NB4 (cell line): ENCODE measurements around the gene TLCD2.
"Not testable (repeated sequence)": the region's sequence is repeated elsewhere in the genome, so short reads cannot be mapped to it uniquely, and the experiment has no call there.

Experiments
- DNase-seq: peaks from one replicate; pipeline ENCODE4 v3.0.0; 2010; ENCODE audit warnings: low read depth
- H3K4me3 ChIP-seq: one replicate; pipeline ENCODE4 v1.5.1; 2011; ENCODE audit warnings: mild to moderate bottlenecking, low read depth, low read length, moderate library complexity
- MYC ChIP-seq: IDR thresholded peaks from 2 replicates; pipeline ENCODE4 v1.6.1; 2011; ENCODE audit warnings: low read depth, low read length
- POLR2A ChIP-seq: IDR thresholded peaks from 2 replicates; pipeline ENCODE4 v1.6.1; 2011; ENCODE audit warnings: mild to moderate bottlenecking; ENCODE audit not compliant: insufficient read length; ENCODE audit errors: extremely low read depth
- TF ChIP-seq, protein P1 (sequence below): IDR thresholded peaks from one replicate; pipeline ENCODE4 v1.5.1; 2012; ENCODE audit warnings: low read depth, low read length
- TF ChIP-seq, protein P2 (sequence below): IDR thresholded peaks from 2 replicates; pipeline ENCODE4 v1.6.1; 2011; ENCODE audit warnings: low read depth, low read length

Gene TLCD2

DNA sequence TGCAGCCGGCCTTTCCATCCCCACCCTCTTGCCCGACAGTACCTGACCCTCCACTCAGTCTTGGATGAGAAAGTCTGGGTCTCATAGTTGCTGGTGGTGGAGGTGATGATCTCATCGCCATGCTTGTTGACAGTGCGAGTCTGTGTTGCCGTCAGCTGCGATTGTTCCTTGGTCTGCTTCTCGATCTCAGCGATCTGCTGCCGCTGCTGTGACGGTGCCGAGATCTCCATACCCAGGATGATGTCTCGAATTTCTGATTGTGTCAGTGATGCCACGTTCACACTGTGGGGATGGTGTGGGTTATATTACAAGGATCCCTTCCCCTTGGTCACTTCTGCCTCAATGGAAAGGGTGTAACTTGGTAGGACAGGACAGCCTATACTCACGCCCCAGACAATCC, 56.4 kb downstream of the TLCD2 start:
- DNase-seq = no peak
- H3K4me3 ChIP-seq = no peak overlapping the region
- TF ChIP-seq, protein P1, sequence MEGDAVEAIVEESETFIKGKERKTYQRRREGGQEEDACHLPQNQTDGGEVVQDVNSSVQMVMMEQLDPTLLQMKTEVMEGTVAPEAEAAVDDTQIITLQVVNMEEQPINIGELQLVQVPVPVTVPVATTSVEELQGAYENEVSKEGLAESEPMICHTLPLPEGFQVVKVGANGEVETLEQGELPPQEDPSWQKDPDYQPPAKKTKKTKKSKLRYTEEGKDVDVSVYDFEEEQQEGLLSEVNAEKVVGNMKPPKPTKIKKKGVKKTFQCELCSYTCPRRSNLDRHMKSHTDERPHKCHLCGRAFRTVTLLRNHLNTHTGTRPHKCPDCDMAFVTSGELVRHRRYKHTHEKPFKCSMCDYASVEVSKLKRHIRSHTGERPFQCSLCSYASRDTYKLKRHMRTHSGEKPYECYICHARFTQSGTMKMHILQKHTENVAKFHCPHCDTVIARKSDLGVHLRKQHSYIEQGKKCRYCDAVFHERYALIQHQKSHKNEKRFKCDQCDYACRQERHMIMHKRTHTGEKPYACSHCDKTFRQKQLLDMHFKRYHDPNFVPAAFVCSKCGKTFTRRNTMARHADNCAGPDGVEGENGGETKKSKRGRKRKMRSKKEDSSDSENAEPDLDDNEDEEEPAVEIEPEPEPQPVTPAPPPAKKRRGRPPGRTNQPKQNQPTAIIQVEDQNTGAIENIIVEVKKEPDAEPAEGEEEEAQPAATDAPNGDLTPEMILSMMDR = no peak
- TF ChIP-seq, protein P2, sequence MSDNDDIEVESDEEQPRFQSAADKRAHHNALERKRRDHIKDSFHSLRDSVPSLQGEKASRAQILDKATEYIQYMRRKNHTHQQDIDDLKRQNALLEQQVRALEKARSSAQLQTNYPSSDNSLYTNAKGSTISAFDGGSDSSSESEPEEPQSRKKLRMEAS = no peak
- TF ChIP-seq POLR2A (no peak), MYC (no peak)

DNA sequence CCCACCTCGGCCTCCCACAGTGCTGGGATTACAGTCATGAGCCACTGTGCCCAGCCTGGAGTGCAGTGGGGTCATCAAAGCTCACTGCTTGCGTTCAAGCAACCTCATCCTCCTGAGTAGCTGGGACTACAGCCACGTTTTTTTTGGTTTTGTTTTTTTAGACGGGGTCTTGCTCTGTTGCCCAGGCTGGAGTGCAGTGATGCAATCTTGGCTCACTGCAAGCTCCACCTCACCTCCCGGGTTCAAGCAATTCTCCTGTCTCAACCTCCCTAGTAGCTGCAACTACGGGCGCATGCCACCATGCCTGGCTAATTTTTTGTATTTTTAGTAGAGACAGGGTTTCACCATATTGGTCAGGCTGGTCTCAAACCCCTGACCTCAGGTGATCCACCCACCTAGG, 57.4 kb downstream of the TLCD2 start:
- not testable (repeated sequence) for H3K4me3 ChIP-seq, DNase-seq
